ENCODE measurements around the gene KIR3DL2.
"Not testable (repeated sequence)": the region's sequence is repeated elsewhere in the genome, so short reads cannot be mapped to it uniquely, and the experiment has no call there.

Gene KIR3DL2

GRCh38 chr19:54850061-54850640, at the start of gene KIR3DL2:
TSS of gene KIR3DL2 (plus strand) at chr19:54850443. CDS start at chr19:54850476, 33 bp downstream.
- not testable (repeated sequence) for TF ChIP-seq FOXM1 (IDR thresholded peaks at IDR 0.05; ENCODE audit: borderline replicate concordance, low read depth); ZBTB7A (IDR thresholded peaks at IDR 0.05; ENCODE audit: low read depth); EP300 (IDR thresholded peaks at IDR 0.05; ENCODE audit: borderline replicate concordance)

GRCh38 chr19:54803410-54803809, 46.8 kb upstream of the KIR3DL2 start, which contains the start of gene KIR2DL4:
TSS of gene KIR2DL4 (plus strand) at chr19:54803610. CDS start at chr19:54803652, 42 bp downstream.
- TF ChIP-seq TAF1 (IDR thresholded peaks at IDR 0.05; ENCODE audit: low read depth) (no peak), FOXM1 (IDR thresholded peaks at IDR 0.05; ENCODE audit: borderline replicate concordance, low read depth) (no peak), YY1 (IDR thresholded peaks at IDR 0.05; ENCODE audit: low read depth) (no peak), TEAD4 (IDR thresholded peaks at IDR 0.05) (no peak), NFIC (IDR thresholded peaks at IDR 0.05) (no peak), EP300 (IDR thresholded peaks at IDR 0.05; ENCODE audit: borderline replicate concordance) (no peak), REST (IDR thresholded peaks at IDR 0.05; ENCODE audit: low read depth) (no peak), CREB1 (IDR thresholded peaks at IDR 0.05; ENCODE audit: low read depth) (no peak), EGR1 (IDR thresholded peaks at IDR 0.05) (no peak), MAX (IDR thresholded peaks at IDR 0.05) (no peak), TCF12 (IDR thresholded peaks at IDR 0.05; ENCODE audit: low read depth) (no peak), CEBPB (IDR thresholded peaks at IDR 0.05) (no peak), USF1 (IDR thresholded peaks at IDR 0.05) (no peak), ZBTB7A (IDR thresholded peaks at IDR 0.05; ENCODE audit: low read depth) (no peak)

GRCh38 chr19:54804101-54804500, 46.1 kb upstream of the KIR3DL2 start:
- no peak for TF ChIP-seq FOXM1 (IDR thresholded peaks at IDR 0.05; ENCODE audit: borderline replicate concordance, low read depth)
- TF ChIP-seq EGR1 (IDR thresholded peaks at IDR 0.05), result no peak
- TF ChIP-seq TCF12 (IDR thresholded peaks at IDR 0.05; ENCODE audit: low read depth), result no peak

- TF ChIP-seq NFIC (IDR thresholded peaks at IDR 0.05), result no peak
- no peak for TF ChIP-seq REST (IDR thresholded peaks at IDR 0.05; ENCODE audit: low read depth)
- TF ChIP-seq USF1 (IDR thresholded peaks at IDR 0.05), result no peak
- no peak for TF ChIP-seq TCF12 (IDR thresholded peaks at IDR 0.05; ENCODE audit: low read depth)
Observed at GRCh38 chr19:54804571-54804970, 45.7 kb upstream of the KIR3DL2 start.

- TF ChIP-seq TAF1 (IDR thresholded peaks at IDR 0.05; ENCODE audit: low read depth), result no peak
- no peak for TF ChIP-seq NFIC (IDR thresholded peaks at IDR 0.05)
- TF ChIP-seq RAD21 (IDR thresholded peaks at IDR 0.05; ENCODE audit: low read depth), result no peak
- TF ChIP-seq REST (IDR thresholded peaks at IDR 0.05; ENCODE audit: low read depth), result no peak
- TF ChIP-seq FOXM1 (IDR thresholded peaks at IDR 0.05; ENCODE audit: borderline replicate concordance, low read depth), result no peak
- TF ChIP-seq USF1 (IDR thresholded peaks at IDR 0.05), result no peak
- no peak for TF ChIP-seq TEAD4 (IDR thresholded peaks at IDR 0.05)
- TF ChIP-seq YY1 (IDR thresholded peaks at IDR 0.05; ENCODE audit: low read depth), result no peak
- TF ChIP-seq EP300 (IDR thresholded peaks at IDR 0.05; ENCODE audit: borderline replicate concordance), result no peak
- no peak for TF ChIP-seq ZBTB7A (IDR thresholded peaks at IDR 0.05; ENCODE audit: low read depth)
- TF ChIP-seq EGR1 (IDR thresholded peaks at IDR 0.05), result no peak
- no peak for TF ChIP-seq CEBPB (IDR thresholded peaks at IDR 0.05)
- no peak for TF ChIP-seq CREB1 (IDR thresholded peaks at IDR 0.05; ENCODE audit: low read depth)
- TF ChIP-seq TCF12 (IDR thresholded peaks at IDR 0.05; ENCODE audit: low read depth), result no peak
- no peak for TF ChIP-seq MAX (IDR thresholded peaks at IDR 0.05)
Observed at GRCh38 chr19:54805665-54806515, 44.4 kb upstream of the KIR3DL2 start.
